GM18502 (cell line): Measurements from ENCODE around the gene CA12.

ENCODE experiments used
- ATAC-seq: cut with Tn5 transposase; IDR thresholded peaks from one replicate; pipeline ENCODE4 v1.9.1; 2021; ENCODE audit warnings: mild to moderate bottlenecking; ENCODE audit not compliant: unreplicated experiment, poor library complexity

CA12 gene

GRCh38 chr15:63318344-63318743 lies 63.3 kb downstream of the CA12 start:
- no peak for ATAC-seq

GRCh38 chr15:63314409-63314808 lies 67.2 kb downstream of the CA12 start:
- ATAC-seq = no peak

- ATAC-seq = no peak
Measured at GRCh38 chr15:63313825-63314224, 67.8 kb downstream of the CA12 start.

- ATAC-seq = no peak
Measured at GRCh38 chr15:63312286-63312685, 69.4 kb downstream of the CA12 start.

GRCh38 chr15:63310646-63311045 lies 71.0 kb downstream of the CA12 start:
- no peak for ATAC-seq

- no peak for ATAC-seq
Measured at GRCh38 chr15:63308947-63309346, 72.7 kb downstream of the CA12 start.

GRCh38 chr15:63308491-63308890 lies 73.2 kb downstream of the CA12 start:
- no peak for ATAC-seq

- ATAC-seq = no peak
Measured at GRCh38 chr15:63306492-63307073, 75.1 kb downstream of the CA12 start.

- no peak for ATAC-seq
Measured at GRCh38 chr15:63305260-63305659, 76.4 kb downstream of the CA12 start.

- no peak for ATAC-seq
Measured at GRCh38 chr15:63301088-63301487, 80.6 kb downstream of the CA12 start.

- no peak for ATAC-seq
Measured at GRCh38 chr15:63299943-63300575, 81.6 kb downstream of the CA12 start.

GRCh38 chr15:63296195-63296594 lies 85.5 kb downstream of the CA12 start:
- ATAC-seq = no peak

GRCh38 chr15:63295341-63295740 lies 86.3 kb downstream of the CA12 start:
- ATAC-seq = no peak

GRCh38 chr15:63294359-63294758 lies 87.3 kb downstream of the CA12 start:
- ATAC-seq = no peak

- ATAC-seq = no peak
Measured at GRCh38 chr15:63292771-63293170, 88.9 kb downstream of the CA12 start.

- no peak for ATAC-seq
Measured at GRCh38 chr15:63292241-63292640, 89.4 kb downstream of the CA12 start.

- no peak for ATAC-seq
Measured at GRCh38 chr15:63291507-63291906, 90.1 kb downstream of the CA12 start.

GRCh38 chr15:63288778-63289378 lies 92.8 kb downstream of the CA12 start:
- ATAC-seq = no peak

- ATAC-seq = no peak
Measured at GRCh38 chr15:63288342-63288741, 93.3 kb downstream of the CA12 start.

GRCh38 chr15:63287109-63287508 lies 94.5 kb downstream of the CA12 start:
- no peak for ATAC-seq

GRCh38 chr15:63284335-63284734 lies 97.3 kb downstream of the CA12 start:
- no peak for ATAC-seq

GRCh38 chr15:63283126-63283525 lies 98.5 kb downstream of the CA12 start:
- no peak for ATAC-seq
